Large intestine (tissue), 3 donors: ENCODE measurements around the gene TAB2. TPM values are rescaled to one million over a fixed set of nuclear protein-coding genes. Genes with fewer than 3 reads are reported as not detected.

Experiments used
- DNase-seq, 2 donors: peaks; one replicate each; pipeline versions ENCODE4 v3.0.0 to v3.0.0-alpha.2; 2013
- H3K27ac ChIP-seq: one replicate; pipeline ENCODE4 v1.5.1; 2013; ENCODE audit warnings: low read length
- H3K27me3 ChIP-seq: 2 replicates; pipeline ENCODE4 v1.6.1; 2013; ENCODE audit warnings: low read length; ENCODE audit not compliant: control insufficient read depth, insufficient read depth
- H3K36me3 ChIP-seq: 2 replicates; pipeline ENCODE4 v1.6.1; 2013; ENCODE audit warnings: low read length; ENCODE audit not compliant: control insufficient read depth, insufficient read depth
- H3K4me1 ChIP-seq: one replicate; pipeline ENCODE4 v1.6.1; 2013; ENCODE audit warnings: low read length; ENCODE audit not compliant: control insufficient read depth, insufficient read depth
- H3K4me3 ChIP-seq: one replicate; pipeline ENCODE4 v1.5.1; 2013; ENCODE audit warnings: low read length
- H3K9me3 ChIP-seq: one replicate; pipeline ENCODE4 v1.6.1; 2013; ENCODE audit warnings: mild to moderate bottlenecking, low read depth, low read length, moderate library complexity; ENCODE audit not compliant: control insufficient read depth
- WGBS: methylation state at CpG from one replicate; pipeline ENCODE4 v1.1.5; 2013; ENCODE audit warnings: low lambda C conversion rate; ENCODE audit not compliant: insufficient coverage; 5-methylcytosine and 5-hydroxymethylcytosine counted together
- polyA plus RNA-seq: library from polyadenylated mRNA; unstranded; fragments of 120-200 nt; gene quantifications from one replicate; pipeline ENCODE4 v1.2.1, GENCODE V29; 2013

Gene TAB2
- polyA plus RNA-seq, 1 donor = 43.7 TPM

DNA sequence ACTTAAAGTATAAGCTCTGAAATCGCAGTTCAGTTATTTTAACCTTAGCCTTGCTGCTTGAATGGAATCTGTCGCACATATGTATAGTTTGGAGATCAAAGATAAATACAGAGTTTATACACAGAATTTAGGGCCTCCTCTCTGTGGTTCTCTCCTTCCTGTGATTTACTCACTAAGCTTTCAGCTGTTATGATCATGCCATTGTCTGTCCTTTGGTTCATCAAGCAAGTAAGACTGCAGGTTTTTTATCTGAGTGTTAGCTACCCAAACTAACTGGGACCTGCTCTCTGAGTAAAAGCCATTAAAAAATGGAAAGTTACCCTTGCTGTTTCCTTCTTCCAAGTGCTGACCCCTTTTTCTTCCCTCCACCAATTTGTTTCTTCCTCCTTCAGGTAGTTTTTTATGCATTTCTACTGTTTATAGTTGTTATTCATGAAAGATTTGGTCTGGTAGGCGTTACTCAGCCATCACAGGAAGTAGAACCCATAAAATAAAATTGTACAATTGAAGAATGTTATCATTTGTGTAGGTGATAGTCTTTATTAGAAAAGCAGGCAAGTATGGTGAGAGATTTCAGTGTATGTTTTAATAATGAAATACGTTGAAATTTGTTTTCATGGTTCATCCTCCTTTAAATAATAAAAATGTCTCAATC lies 48.9 kb downstream of the TAB2 start:
- DNase-seq = no peak
- peaks cover 5% of the 10 kb centered on the region for H3K36me3 ChIP-seq
- H3K27ac ChIP-seq = no peak overlapping the region
- H3K4me3 ChIP-seq = no peak overlapping the region
- no peaks in the 10 kb centered on the region for H3K9me3 ChIP-seq
- no peaks in the 10 kb centered on the region for H3K27me3 ChIP-seq
- no peaks in the 10 kb centered on the region for H3K4me1 ChIP-seq
- 87% methylated on average over 2 of the region's 4 CpGs for WGBS

DNA sequence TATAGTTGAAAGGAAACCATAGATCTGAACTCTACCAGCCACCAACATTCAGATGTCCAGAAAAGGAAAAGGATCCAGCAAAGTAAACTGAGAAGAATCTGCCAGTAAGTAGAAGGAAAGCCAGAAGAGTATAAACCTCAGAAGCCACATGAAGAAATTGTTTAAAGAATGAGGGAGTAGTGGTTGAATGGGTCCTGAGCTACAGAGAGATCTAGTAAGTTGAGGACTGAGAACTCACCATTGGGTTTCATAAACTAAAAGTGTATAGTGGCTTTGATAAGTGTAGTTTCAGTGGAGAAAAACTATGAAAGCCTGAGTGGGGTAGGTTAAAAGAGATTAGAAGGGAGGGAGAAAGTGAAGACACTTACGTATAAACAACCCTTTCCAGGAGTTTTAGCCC lies 50.6 kb downstream of the TAB2 start:
- WGBS = 100% methylated on average over 1 of the region's 1 CpG
- no peaks in the 10 kb centered on the region for H3K9me3 ChIP-seq
- H3K27ac ChIP-seq = no peak overlapping the region
- no peaks in the 10 kb centered on the region for H3K4me1 ChIP-seq
- H3K4me3 ChIP-seq = no peak overlapping the region
- peaks cover 6% of the 10 kb centered on the region for H3K36me3 ChIP-seq
- no peak for DNase-seq
- H3K27me3 ChIP-seq = no peaks in the 10 kb centered on the region

DNA sequence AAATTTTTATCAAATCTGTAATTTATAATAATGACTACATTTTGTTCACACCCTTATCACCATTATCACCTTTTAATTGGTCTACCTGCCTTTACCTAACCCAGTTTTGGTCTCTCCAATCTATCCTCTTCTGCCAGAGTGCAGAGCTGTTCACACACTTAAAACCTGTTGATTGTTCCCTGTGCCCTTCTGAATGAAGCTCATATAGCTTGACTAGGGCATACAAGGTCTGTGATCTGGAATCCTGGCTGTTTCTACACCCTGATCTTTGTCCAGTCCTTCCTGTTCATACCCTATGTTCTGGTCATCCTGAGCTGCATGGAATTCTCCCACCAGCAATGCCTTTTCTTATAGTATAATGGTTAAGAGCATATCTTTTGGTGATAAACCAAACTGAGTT lies 53.6 kb downstream of the TAB2 start:
- no peak for DNase-seq
- no peaks in the 10 kb centered on the region for H3K4me1 ChIP-seq
- H3K27me3 ChIP-seq = no peaks in the 10 kb centered on the region
- no peak overlapping the region for H3K27ac ChIP-seq
- H3K9me3 ChIP-seq = no peaks in the 10 kb centered on the region
- H3K36me3 ChIP-seq = peaks cover 12% of the 10 kb centered on the region
- H3K4me3 ChIP-seq = no peak overlapping the region

DNA sequence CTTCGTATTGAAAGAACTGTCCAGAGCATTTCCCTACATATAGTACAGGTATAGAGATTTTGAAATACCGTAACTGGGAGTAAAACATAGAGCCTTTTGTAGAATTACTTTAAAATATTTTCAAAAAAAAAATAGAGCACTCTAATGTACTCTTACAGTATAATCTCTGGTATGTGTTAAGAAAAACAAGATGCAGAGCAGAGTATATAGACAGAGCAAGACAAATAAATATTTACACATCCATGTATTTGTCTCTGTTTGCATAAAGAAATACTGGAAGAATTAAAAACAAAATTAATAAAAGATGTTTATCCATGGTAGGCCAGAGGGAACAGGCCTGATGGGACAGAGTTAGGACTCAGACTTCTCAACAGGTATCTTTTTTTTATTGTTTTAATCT lies 54.5 kb downstream of the TAB2 start:
- Histone ChIP-seq H3K36me3 (peaks cover 12% of the 10 kb centered on the region), H3K27ac (no peak overlapping the region), H3K9me3 (no peaks in the 10 kb centered on the region), H3K27me3 (no peaks in the 10 kb centered on the region), H3K4me3 (no peak overlapping the region), H3K4me1 (no peaks in the 10 kb centered on the region)
- 88% methylated on average over 1 of the region's 2 CpGs for WGBS
- no peak for DNase-seq

DNA sequence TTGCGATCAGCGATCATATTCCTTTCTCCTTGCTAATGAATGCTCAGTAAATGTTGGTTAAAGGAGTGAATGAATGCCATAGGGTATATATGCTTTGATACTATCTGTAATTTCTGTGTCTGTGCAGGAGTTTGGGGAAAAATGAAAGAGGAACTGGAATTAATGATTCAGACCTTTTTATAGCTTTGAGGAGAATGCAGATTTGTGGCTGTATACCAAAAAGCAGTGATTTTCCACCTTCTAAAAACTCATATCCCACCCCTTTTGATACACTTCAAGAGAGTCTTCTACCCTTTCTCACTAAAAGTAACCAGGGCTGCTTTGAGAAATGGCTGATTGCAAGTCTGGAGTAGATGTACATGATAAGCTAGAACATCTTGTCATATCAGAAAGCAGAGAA lies 56.0 kb downstream of the TAB2 start:
- Histone ChIP-seq H3K27me3 (no peaks in the 10 kb centered on the region), H3K4me1 (no peaks in the 10 kb centered on the region), H3K27ac (no peak overlapping the region), H3K9me3 (no peaks in the 10 kb centered on the region), H3K36me3 (peaks cover 19% of the 10 kb centered on the region), H3K4me3 (no peak overlapping the region)
- WGBS = 100% methylated on average over 2 of the region's 2 CpGs
- DNase-seq = no peak

DNA sequence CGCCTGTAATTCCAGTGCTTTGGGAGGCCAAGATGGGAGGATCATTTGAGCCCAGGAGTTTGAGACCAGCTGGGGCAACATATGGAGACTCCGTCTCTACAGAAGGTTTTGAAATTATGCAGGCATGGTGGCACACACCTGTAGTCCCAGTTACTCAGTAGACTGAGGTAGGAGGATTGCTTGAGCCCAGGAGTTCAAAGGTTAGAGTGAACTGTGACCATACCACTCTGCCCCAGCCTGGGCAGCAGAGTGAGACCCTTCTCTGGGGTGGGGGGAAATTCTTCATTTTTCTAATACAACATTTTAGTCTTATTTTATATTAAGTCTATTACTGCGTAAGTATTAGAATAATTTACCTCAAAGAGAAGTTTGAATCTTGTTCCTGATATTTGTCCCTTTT lies 62.5 kb downstream of the TAB2 start:
- no peak overlapping the region for H3K4me3 ChIP-seq
- no peak overlapping the region for H3K27ac ChIP-seq
- DNase-seq = no peak
- H3K27me3 ChIP-seq = no peaks in the 10 kb centered on the region
- peaks cover 34% of the 10 kb centered on the region for H3K36me3 ChIP-seq
- no peaks in the 10 kb centered on the region for H3K4me1 ChIP-seq
- no peaks in the 10 kb centered on the region for H3K9me3 ChIP-seq
- WGBS = 100% methylated on average over 1 of the region's 3 CpGs

DNA sequence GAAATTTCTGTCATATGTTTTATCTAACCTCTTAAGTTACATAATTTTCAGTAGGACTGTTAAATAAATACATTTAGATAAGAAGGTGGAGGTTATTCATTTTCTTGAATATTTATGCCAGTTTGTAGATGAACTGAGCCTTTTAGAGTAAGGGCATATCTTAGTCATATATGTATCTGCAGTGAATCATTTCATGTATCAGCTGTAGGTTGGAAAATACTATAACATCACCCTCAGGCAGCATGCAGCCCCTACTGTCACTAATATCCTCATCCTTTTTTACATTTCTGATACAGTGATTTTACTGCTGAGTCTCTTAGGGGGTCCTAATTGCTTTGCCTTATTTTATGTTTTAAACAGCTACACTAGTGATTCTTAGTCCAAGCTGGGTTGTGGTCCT lies 63.0 kb downstream of the TAB2 start:
- DNase-seq = no peak
- Histone ChIP-seq H3K36me3 (peaks cover 34% of the 10 kb centered on the region), H3K4me3 (no peak overlapping the region), H3K27ac (no peak overlapping the region), H3K4me1 (no peaks in the 10 kb centered on the region), H3K27me3 (no peaks in the 10 kb centered on the region), H3K9me3 (no peaks in the 10 kb centered on the region)

DNA sequence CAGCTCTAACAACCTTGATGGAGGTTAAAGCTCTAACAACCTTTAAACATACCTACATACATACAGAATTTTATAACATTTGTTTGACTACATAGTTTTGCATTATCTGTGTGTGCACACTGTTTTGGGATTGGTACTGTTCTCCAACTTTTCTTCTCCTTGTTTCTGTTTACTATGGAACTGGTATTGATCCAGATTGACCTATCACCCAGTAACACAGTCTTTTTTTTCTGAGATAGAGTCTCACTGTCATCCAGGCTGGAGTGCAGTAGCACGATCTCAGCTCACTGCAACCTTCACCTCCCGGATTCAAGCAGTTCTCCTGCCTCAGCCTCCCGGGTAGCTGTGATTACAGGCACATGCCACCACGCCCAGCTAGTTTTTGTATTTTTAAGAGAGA lies 65.9 kb downstream of the TAB2 start:
- no peak for DNase-seq
- Histone ChIP-seq H3K36me3 (peaks cover 29% of the 10 kb centered on the region), H3K4me1 (peaks cover 3% of the 10 kb centered on the region), H3K9me3 (no peaks in the 10 kb centered on the region), H3K27ac (no peak overlapping the region), H3K4me3 (no peak overlapping the region), H3K27me3 (no peaks in the 10 kb centered on the region)
- WGBS = no CpG with 5 or more reads among the region's 4 CpGs

DNA sequence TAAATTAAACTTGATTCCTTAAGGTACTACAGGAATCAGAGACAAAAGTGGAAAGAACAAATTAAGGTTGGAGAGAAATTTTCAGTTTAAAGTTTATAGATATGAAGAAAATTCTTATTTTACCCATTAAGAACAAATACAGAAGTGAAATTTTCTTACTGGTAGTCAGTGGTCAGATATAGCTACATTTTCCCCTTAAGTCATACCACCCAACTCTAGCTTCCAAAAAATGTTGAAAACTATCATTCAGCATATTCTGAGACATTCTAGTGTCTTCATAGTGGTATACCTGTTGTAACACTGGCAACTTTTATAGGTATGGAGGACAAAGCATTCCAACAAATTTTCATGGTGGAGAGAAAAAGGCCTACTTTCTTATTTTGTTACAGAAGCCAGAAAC lies 67.0 kb downstream of the TAB2 start:
- Histone ChIP-seq H3K27me3 (no peaks in the 10 kb centered on the region), H3K36me3 (peaks cover 18% of the 10 kb centered on the region), H3K4me1 (peaks cover 3% of the 10 kb centered on the region), H3K27ac (no peak overlapping the region), H3K4me3 (no peak overlapping the region), H3K9me3 (no peaks in the 10 kb centered on the region)
- no peak for DNase-seq

DNA sequence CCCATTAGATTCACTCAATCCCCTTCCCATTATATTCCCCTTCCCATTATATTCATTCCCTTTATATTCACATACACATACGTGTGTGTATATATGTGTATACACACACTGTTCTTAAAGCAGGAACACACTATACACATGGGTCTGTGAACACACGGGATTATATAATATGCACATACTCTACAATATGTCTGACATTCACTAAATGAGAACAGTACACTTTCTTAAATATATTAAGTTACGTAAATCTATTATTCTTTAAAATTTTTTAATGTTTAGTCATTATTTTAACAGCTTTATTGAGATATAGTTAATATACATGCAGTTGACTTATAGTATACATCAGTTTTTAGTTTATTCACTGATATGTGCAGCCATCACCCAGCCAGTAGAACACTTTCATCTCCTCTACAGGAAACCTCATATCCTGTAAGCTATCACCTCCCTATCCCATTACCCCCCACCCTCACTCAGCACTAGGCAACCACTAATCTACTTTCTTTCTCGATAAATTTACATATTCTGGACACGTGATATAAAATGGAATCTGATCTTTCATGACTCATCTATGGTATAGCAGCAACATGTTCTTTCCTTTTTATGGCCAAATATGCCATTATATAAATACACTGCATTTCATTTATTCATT lies 68.6 kb downstream of the TAB2 start:
- DNase-seq = no peak
- Histone ChIP-seq H3K27ac (no peak overlapping the region), H3K36me3 (peaks cover 10% of the 10 kb centered on the region), H3K4me1 (peaks cover 3% of the 10 kb centered on the region), H3K4me3 (no peak overlapping the region), H3K9me3 (no peaks in the 10 kb centered on the region), H3K27me3 (no peaks in the 10 kb centered on the region)
- WGBS = 93% methylated on average over 4 of the region's 5 CpGs

DNA sequence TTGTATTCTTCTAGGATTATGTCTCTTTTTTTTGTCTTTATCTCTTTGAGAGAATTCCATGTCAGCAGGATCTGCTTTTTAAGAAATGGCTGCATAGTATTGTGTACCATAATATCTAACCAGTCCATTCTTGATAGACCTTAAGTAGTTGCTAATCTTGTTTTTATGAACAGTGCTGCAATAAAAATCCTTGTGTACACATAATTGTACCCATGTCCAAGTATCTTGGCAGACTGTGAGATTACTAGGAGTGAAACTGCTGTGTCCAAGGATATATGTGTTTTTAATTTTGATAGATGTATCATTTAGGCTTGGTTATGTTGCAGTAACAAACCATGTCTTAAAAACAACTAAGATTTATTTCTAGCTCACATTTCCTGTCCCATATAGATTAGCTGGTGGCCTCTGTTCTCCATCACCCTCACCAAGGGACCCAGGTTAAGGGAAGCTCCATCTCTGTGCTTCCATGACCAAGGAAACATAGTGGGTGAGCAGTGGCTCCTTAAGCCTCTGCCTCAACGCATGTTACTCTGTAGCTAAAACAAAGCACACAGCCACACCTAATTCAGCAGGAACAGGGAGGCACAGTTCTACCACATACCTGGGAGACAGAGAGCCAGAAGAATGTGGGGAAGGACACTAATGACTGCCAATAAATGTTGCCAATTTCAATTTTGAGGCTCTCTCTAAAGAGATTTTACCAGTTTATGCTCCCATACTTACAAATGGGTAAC lies 70.4 kb downstream of the TAB2 start:
- Histone ChIP-seq H3K4me1 (peaks cover 3% of the 10 kb centered on the region), H3K27me3 (no peaks in the 10 kb centered on the region), H3K36me3 (peaks cover 6% of the 10 kb centered on the region), H3K9me3 (no peaks in the 10 kb centered on the region), H3K27ac (no peak overlapping the region), H3K4me3 (no peak overlapping the region)
- peak; percentile 31 to 64 for DNase-seq
- no CpG with 5 or more reads among the region's 1 CpG for WGBS
